PC-3 (cell line): Measurements from ENCODE around the gene NUMA1. TPM values are rescaled to one million over a fixed set of nuclear protein-coding genes. Genes with fewer than 3 reads are reported as not detected.

ENCODE experiments used
- ATAC-seq: fragments of 200-7000 bp; cut with Tn5 transposase; 2 replicates; pipeline ENCODE4 v1.9.1; 2020; ENCODE audit warnings: mild to moderate bottlenecking, moderate library complexity
- BruUV-seq: library from RNA; stranded (reverse); fragments of 400-500 nt; replicated peaks from 2 replicates; lab custom pipeline; 2021; lab: Mats Ljungman, UMichigan
- CTCF ChIA-PET: fragments of 300-600 bp; sonication (Branson Sonifier 250); formaldehyde crosslinking; loops from one replicate; lab custom pipeline; 2022; ENCODE audit warnings: antibody characterized with exemption; lab: Charles Lee
- POLR2A ChIA-PET: fragments of 300-600 bp; sonication (Branson Sonifier 250); formaldehyde crosslinking; loops from one replicate; lab custom pipeline; 2022; ENCODE audit warnings: antibody characterized with exemption; ENCODE audit not compliant: unreplicated experiment; lab: Charles Lee
- DNase-seq: peaks from one replicate; pipeline ENCODE4 v3.0.0-alpha.2; 2015
- H2AFZ ChIP-seq: fragments of 300-600 bp; sonication (generic); 2 replicates; pipeline ENCODE4 v1.6.0; 2016; ENCODE audit warnings: antibody characterized with exemption, low read length
- H3F3A ChIP-seq: fragments of 300-600 bp; sonication (generic); one replicate; pipeline ENCODE4 v1.6.0; 2017; ENCODE audit warnings: antibody characterized with exemption, low read length, control low read depth, mild to moderate bottlenecking; ENCODE audit not compliant: unreplicated experiment
- H3K27ac ChIP-seq: fragments of 300-600 bp; sonication (generic); 2 replicates; pipeline ENCODE4 v1.5.1; 2016; ENCODE audit warnings: mild to moderate bottlenecking, low read length
- H3K27me3 ChIP-seq: fragments of 300-600 bp; sonication (generic); 2 replicates; pipeline ENCODE4 v1.6.1; 2016; ENCODE audit warnings: low read length, mixed read lengths
- H3K36me3 ChIP-seq: fragments of 300-600 bp; sonication (generic); 2 replicates; pipeline ENCODE4 v1.6.1; 2016; ENCODE audit warnings: low read depth, mixed run types, low read length, mixed read lengths
- H3K4me1 ChIP-seq: fragments of 300-600 bp; sonication (generic); 2 replicates; pipeline ENCODE4 v1.5.1; 2016; ENCODE audit warnings: low read length; ENCODE audit not compliant: insufficient read depth
- H3K4me2 ChIP-seq: fragments of 300-600 bp; sonication (generic); 2 replicates; pipeline ENCODE4 v1.6.0; 2016; ENCODE audit warnings: low read length
- H3K4me3 ChIP-seq: fragments of 300-600 bp; sonication (generic); 2 replicates; pipeline ENCODE4 v1.5.1; 2016; ENCODE audit warnings: mild to moderate bottlenecking, low read length, mixed read lengths
- H3K79me2 ChIP-seq: fragments of 300-600 bp; sonication (generic); 2 replicates; pipeline ENCODE4 v1.6.1; 2017; ENCODE audit warnings: low read length, mixed read lengths
- H3K9ac ChIP-seq: fragments of 300-600 bp; sonication (generic); 2 replicates; pipeline ENCODE4 v1.6.0; 2016; ENCODE audit warnings: mild to moderate bottlenecking, low read length
- H3K9me2 ChIP-seq: fragments of 300-600 bp; sonication (generic); replicated peaks from 2 replicates; pipeline ENCODE4 v1.6.1; 2016; ENCODE audit warnings: mixed run types, low read length, mixed read lengths
- H3K9me3 ChIP-seq: fragments of 300-600 bp; sonication (generic); 2 replicates; pipeline ENCODE4 v1.6.1; 2016; ENCODE audit warnings: low read length, mixed read lengths
- H4K20me1 ChIP-seq: fragments of 300-600 bp; sonication (generic); 2 replicates; pipeline ENCODE4 v1.6.1; 2016; ENCODE audit warnings: low read length, mixed read lengths
- CTCF ChIP-seq: fragments of 300-600 bp; sonication (generic); conservative IDR thresholded peaks from 2 replicates; pipeline ENCODE4 v1.5.1; 2017; ENCODE audit warnings: antibody characterized with exemption, low read depth, mild to moderate bottlenecking, low read length
- EZH2 ChIP-seq: fragments of 300-600 bp; sonication (generic); IDR thresholded peaks from one replicate; pipeline ENCODE4 v1.6.1; 2017; ENCODE audit warnings: antibody characterized with exemption, mild to moderate bottlenecking, low read length; ENCODE audit not compliant: unreplicated experiment
- EZH2phosphoT487 ChIP-seq: fragments of 300-600 bp; sonication (generic); IDR thresholded peaks from 2 replicates; pipeline ENCODE4 v1.6.1; 2018; ENCODE audit warnings: mild to moderate bottlenecking, antibody characterized with exemption, low read length, borderline replicate concordance
- intact Hi-C: fragments of 100-400 bp; cut with micrococcal nuclease; formaldehyde crosslinking; loops from 2 replicates; pipeline ENCODE4 v1.9.0; 2023
- total RNA-seq: library from RNA; depleted of rRNA; stranded (reverse); fragments of >200 nt; gene quantifications from 2 replicates; pipeline ENCODE4 v1.2.3, GENCODE V29; 2014

The NUMA1 gene
- total RNA-seq, 1 experiment from 2014 or later: 145 TPM

- POLR2A ChIA-PET: no interaction called here
- H3K79me2 ChIP-seq: peaks cover 31% of the 10 kb centered on the region
- H4K20me1 ChIP-seq: no peaks in the 10 kb centered on the region
- H3K27ac ChIP-seq: no peak overlapping the region
- CTCF ChIA-PET: no interaction called here
- H3K4me2 ChIP-seq: no peak overlapping the region
- no peaks in the 10 kb centered on the region for H3K9me3 ChIP-seq
- DNase-seq (no peak), ATAC-seq (no peak)
- BruUV-seq: no TSS peak
- H2AFZ ChIP-seq: no peak overlapping the region
- TF ChIP-seq EZH2phosphoT487 (no peak), CTCF (no peak), EZH2 (no peak)
- no peak overlapping the region for H3K9ac ChIP-seq
- H3F3A ChIP-seq: no peaks in the 10 kb centered on the region
- peaks cover 18% of the 10 kb centered on the region for H3K4me1 ChIP-seq
- H3K36me3 ChIP-seq: peaks cover 25% of the 10 kb centered on the region; the same call in 1 of the 2 replicates
- H3K27me3 ChIP-seq: no peaks in the 10 kb centered on the region
- no peak overlapping the region for H3K4me3 ChIP-seq
- intact Hi-C loops: loop anchor here (5.0 kb wide), 1 partner anchor 82 kb away; no protein-coding TSS in a partner anchor
- no peaks in the 10 kb centered on the region for H3K9me2 ChIP-seq
These were observed 19.7 kb upstream of the NUMA1 start for GRCh38 chr11:72100009-72100408.

GRCh38 chr11:72098741-72099140 lies 18.4 kb upstream of the NUMA1 start:
- Histone ChIP-seq H2AFZ (no peak overlapping the region), H3K4me2 (no peak overlapping the region), H3K9me3 (no peaks in the 10 kb centered on the region), H3K27me3 (no peaks in the 10 kb centered on the region), H3K4me3 (no peak overlapping the region), H3K79me2 (peaks cover 31% of the 10 kb centered on the region), H3K9ac (no peak overlapping the region), H3K36me3 (peaks cover 32% of the 10 kb centered on the region; the same call in 1 of the 2 replicates), H4K20me1 (no peaks in the 10 kb centered on the region), H3K4me1 (peaks cover 16% of the 10 kb centered on the region), H3K9me2 (no peaks in the 10 kb centered on the region), H3F3A (no peaks in the 10 kb centered on the region), H3K27ac (no peak overlapping the region)
- POLR2A ChIA-PET: no interaction called here
- ATAC-seq: no peak
- no peak for DNase-seq
- BruUV-seq: no TSS peak
- intact Hi-C loops: no loop called here
- CTCF ChIA-PET: no interaction called here
- no peak for TF ChIP-seq EZH2phosphoT487
- TF ChIP-seq EZH2: no peak
- TF ChIP-seq CTCF: no peak

GRCh38 chr11:72091292-72091691 lies 10.9 kb upstream of the NUMA1 start:
- H3K9ac ChIP-seq: no peak overlapping the region
- H3K27me3 ChIP-seq: no peaks in the 10 kb centered on the region
- H4K20me1 ChIP-seq: no peaks in the 10 kb centered on the region
- BruUV-seq: no TSS peak
- H2AFZ ChIP-seq: no peak overlapping the region
- intact Hi-C loops: loop anchor here (1.0 kb wide), 1 partner anchor 66 kb away; no protein-coding TSS in a partner anchor
- H3K4me3 ChIP-seq: no peak overlapping the region
- no peak overlapping the region for H3K4me2 ChIP-seq
- H3K4me1 ChIP-seq: no peaks in the 10 kb centered on the region
- no peak overlapping the region for H3K27ac ChIP-seq
- H3K9me2 ChIP-seq: no peaks in the 10 kb centered on the region
- ChIA-PET POLR2A (no interaction called here), CTCF (interaction anchor here (0.6 to 1.8 kb wide), 4 partner anchors 9 to 66 kb away, joined by 4 to 23 read pairs (median 7); no protein-coding TSS in a partner anchor)
- peak; percentile 80 for DNase-seq
- H3K79me2 ChIP-seq: no peaks in the 10 kb centered on the region
- H3F3A ChIP-seq: no peaks in the 10 kb centered on the region
- no peaks in the 10 kb centered on the region for H3K9me3 ChIP-seq
- H3K36me3 ChIP-seq: peaks cover 12% of the 10 kb centered on the region; the same call in 1 of the 2 replicates
- TF ChIP-seq EZH2 (no peak), CTCF (peak; percentile 93)
- peak; percentile 90 for ATAC-seq
